SK-MEL-5 (cell line): Measurements from ENCODE around the gene LRP5. TPM values are rescaled to one million over a fixed set of nuclear protein-coding genes. Genes with fewer than 3 reads are reported as not detected.

Experiments
- DNase-seq: peaks from one replicate; pipeline ENCODE4 v3.0.0-alpha.2; 2016; ENCODE audit warnings: low read depth, low spot score
- in situ Hi-C: cut with HindIII; loops from 2 replicates; pipeline ENCODE4 v1.10.0; 2016; ENCODE audit warnings: low sequenced_read_pairs, high pct_unique_total_duplicates, low pct_unique_long_range_greater_than_20kb
- total RNA-seq: library from RNA; depleted of rRNA; stranded (reverse); fragments of >200 nt; shearing (Covaris generic); gene quantifications from 2 replicates; pipeline ENCODE4 v1.2.3, GENCODE V29; 2014

LRP5 gene
- total RNA-seq, 1 experiment from 2014 or later: 8.8 TPM

DNA sequence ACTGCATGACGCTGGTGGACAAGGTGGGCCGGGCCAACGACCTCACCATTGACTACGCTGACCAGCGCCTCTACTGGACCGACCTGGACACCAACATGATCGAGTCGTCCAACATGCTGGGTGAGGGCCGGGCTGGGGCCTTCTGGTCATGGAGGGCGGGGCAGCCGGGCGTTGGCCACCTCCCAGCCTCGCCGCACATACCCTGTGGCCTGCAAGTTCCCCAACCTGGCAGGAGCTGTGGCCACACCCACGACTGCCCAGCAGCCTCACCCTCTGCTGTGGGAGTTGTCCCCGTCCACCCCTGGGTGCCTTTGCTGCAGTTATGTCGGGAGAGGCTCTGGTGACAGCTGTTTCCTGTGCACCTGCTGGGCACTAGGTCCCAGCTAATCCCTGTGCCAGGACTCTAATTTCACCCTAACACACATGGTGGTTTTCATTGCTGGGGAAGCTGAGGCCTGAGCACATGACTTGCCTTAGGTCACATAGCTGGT lies 99.2 kb downstream of the LRP5 start:
- DNase-seq: no peak
- in situ Hi-C loops: no loop called here

DNA sequence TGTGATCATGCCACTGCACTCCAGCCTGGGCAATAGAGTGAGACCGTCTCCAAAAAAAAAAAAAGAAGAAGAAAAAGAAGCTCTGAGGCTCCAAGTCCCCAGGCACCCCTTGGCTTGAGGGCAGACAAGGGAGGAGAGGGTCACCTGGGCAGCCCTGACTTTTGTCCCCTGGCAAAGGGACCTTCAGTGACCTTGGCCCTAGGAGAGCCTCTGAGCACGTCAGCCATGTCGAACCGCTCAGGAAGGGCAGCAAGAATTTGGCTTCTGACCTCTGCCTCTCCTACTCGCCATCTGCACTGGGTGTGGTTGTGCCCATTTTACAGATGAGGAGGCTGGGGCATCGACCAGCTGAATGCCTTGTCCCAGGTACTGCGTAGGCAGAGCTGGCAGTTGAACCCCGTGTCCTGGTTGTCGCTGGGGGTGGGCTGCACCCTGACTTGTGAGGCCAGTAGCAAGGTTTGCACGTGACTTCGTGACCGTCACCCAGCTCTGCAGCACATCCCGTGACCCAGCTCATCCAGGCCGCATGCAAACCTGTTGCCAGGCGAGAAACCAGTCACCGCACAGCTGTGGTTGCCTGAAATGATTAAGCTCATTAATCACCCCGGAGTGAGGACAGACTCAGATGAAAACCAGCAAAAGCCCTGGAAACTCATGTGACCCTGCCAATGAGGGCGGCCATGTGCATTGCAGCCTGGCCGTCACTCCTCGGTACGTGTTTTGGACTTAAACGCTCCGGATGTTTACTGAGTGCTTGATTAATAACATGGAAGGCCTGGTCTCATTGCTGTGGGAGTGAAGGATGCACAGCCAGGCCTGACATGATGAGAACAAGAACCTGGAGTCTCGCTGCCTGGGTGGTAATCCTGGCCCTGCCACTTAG lies 100.4 kb downstream of the LRP5 start:
- in situ Hi-C loops: no loop called here
- no peak for DNase-seq

DNA sequence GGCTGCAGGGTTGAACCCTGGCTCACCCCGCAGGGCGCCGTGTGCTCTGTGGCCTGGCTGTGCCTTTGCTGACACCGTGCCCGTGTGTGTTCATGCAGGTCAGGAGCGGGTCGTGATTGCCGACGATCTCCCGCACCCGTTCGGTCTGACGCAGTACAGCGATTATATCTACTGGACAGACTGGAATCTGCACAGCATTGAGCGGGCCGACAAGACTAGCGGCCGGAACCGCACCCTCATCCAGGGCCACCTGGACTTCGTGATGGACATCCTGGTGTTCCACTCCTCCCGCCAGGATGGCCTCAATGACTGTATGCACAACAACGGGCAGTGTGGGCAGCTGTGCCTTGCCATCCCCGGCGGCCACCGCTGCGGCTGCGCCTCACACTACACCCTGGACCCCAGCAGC lies 101.2 kb downstream of the LRP5 start:
- DNase-seq: no peak

DNA sequence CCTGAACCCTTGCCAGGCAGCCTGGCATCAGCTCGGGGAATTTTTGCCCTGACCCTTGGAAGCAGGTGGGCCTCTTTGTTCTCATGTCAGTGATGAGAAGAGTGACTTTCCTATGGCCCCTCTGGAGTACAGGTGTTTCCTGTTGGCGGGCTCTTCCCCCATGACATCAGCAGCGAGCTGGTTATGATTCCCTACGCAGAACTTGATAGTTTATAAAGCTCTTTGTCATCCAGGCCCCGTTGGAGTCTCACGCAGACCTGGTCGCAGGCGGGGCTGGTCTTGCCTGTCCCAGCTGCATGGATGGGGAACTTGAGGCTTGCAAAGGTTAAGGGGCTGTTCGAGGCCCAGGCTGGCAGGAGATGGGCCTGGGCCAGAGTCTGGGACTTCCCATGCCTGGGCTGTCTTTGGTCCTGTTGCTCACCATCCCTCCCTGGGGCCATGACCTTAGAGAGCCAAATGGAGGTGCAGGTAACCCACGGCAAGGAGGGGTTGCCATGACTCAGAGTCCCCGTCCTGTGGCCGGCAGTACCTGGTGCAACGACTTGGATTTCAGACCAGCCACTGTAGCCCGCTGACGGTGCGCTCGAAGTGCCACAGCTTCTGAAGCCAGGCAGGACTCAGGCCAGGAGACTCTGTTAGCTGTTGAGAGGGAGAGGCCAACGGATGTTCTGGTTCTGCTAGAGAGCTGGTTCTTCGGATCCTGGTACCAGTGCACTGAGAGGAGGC lies 102.3 kb downstream of the LRP5 start:
- in situ Hi-C loops: no loop called here

More for the DNA sequence above, 101.2 kb downstream of the LRP5 start:
- in situ Hi-C loops: no loop called here

DNA sequence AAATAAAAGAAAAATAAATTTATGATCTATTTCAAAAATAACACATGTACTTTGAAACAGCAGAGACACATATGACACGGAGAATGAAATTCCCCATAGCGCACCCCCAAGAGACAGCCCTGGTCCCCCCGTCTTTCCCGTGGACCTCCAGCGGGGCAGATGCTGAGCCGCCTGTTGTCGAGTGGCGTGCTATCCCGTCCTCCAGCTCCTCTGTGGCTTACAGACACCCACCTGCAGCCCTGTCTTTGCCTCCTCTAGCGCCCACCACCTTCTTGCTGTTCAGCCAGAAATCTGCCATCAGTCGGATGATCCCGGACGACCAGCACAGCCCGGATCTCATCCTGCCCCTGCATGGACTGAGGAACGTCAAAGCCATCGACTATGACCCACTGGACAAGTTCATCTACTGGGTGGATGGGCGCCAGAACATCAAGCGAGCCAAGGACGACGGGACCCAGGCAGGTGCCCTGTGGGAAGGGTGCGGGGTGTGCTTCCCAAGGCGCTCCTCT lies 103.7 kb downstream of the LRP5 start:
- in situ Hi-C loops: no loop called here
- no peak for DNase-seq

More for the DNA sequence above, 102.3 kb downstream of the LRP5 start:
- no peak for DNase-seq

DNA sequence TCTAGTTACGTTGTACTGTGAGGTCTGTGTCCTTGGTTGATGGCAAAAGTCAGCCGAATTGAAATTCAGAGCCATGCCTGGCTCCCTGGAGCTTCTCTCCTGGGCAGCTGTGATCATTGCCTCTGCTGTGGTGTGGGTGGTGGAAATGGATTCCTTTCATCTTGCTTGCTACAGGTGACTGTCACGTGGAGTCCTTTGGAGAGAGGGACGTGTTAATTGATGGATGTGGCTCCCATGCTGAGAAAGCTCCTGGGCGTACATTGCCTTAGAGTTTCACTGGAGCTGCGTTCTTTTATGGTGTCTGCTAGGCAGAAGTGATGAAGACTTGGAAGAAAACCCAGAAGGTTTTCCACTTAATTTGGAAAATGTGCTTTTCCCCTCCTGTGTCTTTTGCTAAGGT lies 106.3 kb downstream of the LRP5 start:
- in situ Hi-C loops: no loop called here
- DNase-seq: no peak

DNA sequence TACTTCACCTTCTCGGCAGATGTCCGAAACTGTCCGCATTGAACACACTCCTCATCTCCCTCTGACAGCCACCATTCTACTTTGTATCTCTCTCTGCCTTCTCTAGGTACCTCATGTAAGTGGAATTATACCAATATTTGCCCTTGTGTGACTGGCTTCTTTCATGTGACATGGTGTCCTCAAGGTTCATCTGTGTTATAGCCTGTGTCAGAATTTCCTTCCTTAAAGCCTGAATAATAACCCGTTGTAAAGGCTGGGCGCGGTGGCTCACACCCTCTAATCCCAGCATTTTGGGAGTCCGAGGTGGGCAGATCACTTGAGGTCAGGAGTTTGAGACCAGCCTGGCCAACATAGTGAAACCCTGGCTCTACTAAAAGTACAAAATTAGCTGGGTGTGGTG lies 107.8 kb downstream of the LRP5 start:
- in situ Hi-C loops: no loop called here

DNA sequence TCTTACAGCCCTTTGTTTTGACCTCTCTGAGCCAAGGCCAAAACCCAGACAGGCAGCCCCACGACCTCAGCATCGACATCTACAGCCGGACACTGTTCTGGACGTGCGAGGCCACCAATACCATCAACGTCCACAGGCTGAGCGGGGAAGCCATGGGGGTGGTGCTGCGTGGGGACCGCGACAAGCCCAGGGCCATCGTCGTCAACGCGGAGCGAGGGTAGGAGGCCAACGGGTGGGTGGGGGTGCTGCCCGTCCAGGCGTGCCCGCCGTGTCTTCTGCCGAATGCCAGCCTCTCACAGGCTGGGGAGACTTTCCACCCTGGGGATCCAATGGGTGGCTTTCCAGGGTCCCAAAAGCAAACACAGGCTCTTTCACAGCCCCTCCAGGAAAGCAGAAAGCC lies 111.1 kb downstream of the LRP5 start:
- no peak for DNase-seq
- in situ Hi-C loops: no loop called here

More for the DNA sequence above, 107.8 kb downstream of the LRP5 start:
- DNase-seq: no peak

DNA sequence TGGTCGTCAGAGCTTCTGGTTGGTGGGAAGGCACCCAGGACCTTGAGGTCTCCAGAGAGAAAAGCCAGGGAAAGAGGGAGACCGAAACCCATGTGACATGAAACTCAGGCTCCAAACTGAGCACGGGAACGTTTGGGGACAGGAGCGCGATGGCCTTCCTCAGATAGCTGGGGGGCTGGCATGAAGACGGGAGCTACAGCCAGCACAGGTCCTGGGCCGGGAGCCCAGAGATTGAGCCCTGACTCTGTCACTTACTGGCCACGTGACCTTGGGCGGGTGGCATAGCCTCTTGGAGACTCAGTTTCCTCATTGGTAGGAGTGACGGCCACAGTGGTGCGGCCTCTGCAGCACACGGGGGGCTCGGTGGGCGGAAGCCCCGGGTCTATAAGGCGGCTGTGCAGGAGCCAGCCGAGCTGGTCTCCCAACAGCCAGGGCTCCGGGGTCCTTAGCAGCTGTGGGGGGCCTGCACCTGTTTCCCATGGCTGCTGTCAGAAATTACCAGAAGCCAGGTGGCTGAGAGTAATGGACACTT lies 111.8 kb downstream of the LRP5 start:
- in situ Hi-C loops: no loop called here
- DNase-seq: no peak

DNA sequence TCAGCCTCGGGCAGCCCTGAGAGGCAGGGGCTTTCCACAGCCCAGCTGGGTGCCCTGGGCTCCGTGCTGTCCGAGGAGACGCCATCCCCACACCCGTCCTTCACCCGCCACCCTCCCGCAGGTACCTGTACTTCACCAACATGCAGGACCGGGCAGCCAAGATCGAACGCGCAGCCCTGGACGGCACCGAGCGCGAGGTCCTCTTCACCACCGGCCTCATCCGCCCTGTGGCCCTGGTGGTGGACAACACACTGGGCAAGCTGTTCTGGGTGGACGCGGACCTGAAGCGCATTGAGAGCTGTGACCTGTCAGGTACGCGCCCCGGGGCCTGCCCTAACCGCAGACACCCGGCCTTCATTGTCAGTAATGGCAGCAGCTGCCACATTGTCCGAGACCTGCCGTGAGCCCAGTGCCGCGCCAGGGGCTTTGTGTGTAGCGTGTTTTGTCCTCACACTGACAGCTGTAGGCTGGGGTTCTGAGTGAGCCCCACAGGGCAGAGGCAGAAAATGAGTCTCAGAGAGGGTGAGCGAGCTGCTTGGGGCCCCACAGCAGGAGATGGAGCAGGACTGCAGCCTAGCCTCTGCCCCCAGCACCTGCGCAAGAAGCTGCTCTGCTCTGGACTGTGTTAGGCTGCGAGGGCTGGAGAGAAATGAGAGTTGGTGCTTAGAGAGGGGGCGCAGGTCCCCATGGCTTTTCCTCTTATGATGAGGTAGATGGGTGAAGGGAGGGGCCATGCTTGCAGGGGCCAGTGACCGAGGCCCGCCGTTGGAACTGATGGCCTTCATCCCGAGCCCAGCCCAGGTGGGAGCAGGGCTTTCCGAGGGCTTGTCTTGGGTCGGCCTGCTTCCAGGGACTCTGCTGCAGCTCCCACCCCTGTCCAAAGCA lies 112.8 kb downstream of the LRP5 start:
- in situ Hi-C loops: no loop called here

DNA sequence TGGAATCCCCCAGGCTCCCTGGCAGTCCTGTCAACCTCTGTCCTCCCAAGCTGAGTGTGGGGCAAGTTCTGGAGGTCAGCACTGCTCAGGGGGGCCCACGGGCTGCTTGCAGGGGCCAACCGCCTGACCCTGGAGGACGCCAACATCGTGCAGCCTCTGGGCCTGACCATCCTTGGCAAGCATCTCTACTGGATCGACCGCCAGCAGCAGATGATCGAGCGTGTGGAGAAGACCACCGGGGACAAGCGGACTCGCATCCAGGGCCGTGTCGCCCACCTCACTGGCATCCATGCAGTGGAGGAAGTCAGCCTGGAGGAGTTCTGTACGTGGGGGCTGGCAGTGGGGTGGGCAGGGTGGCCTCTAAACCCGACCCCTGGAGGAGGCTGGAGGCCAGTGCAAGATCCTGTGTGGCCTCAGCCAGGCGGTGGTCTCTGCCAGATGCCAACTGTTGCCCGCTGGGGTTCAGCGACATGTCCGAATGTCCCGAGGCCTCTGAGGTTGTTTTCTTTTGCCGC lies 113.5 kb downstream of the LRP5 start:
- DNase-seq: no peak
- in situ Hi-C loops: no loop called here

More for the DNA sequence above, 112.8 kb downstream of the LRP5 start:
- DNase-seq: no peak

DNA sequence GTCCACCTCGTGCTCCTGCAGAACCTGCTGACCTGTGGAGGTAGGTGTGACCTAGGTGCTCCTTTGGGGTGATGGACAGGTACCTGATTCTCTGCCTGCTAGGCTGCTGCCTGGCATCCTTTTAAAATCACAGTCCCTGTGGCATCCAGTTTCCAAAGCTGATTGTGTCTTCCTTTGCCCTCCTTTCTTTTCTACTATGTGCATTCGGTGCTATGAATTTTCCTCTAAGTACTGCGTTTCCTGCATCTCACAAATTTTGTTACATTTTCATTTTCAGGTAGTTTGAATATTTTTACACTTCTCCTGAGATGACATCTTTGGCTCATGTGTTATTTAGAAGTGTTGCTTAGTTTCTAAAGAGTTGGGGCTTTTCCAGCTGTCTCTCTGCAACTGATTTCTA lies 117.3 kb downstream of the LRP5 start:
- DNase-seq: no peak
- in situ Hi-C loops: no loop called here

DNA sequence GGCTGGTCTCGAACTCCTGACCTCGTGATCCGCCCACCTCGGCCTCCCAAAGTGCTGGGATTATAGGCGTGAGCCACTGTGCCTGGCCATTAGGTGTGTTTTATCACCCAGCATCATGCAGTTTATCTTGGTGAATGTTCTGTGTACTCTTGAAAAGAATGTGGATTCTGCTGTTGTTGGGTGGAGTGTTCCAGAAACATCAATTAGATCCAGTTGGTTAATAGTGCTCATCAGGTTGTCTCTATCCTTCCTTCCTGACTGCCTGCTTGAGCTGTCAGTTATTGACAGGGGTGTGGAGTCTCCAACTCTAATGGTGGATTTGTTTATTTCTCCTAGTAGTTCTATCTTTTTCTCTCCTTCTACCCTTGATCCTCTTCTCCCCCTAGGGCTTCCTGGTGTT lies 118.0 kb downstream of the LRP5 start:
- in situ Hi-C loops: no loop called here
- DNase-seq: no peak

DNA sequence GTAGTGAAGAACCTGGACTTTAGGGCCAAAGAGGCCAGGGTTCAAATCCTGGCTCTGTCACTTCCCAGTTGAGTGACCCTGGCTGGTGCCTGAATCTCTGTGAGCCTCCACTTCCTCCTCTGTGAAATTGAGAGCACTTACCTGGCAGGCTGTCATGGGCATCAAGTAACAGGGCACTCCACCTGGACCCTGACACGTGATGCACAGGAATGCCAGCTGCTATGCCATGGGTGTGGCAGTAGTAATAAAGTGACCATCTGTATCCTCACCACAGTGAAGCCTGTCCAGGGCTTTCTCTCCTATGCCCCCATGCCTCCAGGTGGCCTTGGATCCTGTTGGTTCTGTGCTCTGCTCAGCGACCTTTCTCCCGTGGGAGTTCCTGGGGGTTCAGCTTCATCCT lies 118.4 kb downstream of the LRP5 start:
- no peak for DNase-seq
- in situ Hi-C loops: no loop called here

DNA sequence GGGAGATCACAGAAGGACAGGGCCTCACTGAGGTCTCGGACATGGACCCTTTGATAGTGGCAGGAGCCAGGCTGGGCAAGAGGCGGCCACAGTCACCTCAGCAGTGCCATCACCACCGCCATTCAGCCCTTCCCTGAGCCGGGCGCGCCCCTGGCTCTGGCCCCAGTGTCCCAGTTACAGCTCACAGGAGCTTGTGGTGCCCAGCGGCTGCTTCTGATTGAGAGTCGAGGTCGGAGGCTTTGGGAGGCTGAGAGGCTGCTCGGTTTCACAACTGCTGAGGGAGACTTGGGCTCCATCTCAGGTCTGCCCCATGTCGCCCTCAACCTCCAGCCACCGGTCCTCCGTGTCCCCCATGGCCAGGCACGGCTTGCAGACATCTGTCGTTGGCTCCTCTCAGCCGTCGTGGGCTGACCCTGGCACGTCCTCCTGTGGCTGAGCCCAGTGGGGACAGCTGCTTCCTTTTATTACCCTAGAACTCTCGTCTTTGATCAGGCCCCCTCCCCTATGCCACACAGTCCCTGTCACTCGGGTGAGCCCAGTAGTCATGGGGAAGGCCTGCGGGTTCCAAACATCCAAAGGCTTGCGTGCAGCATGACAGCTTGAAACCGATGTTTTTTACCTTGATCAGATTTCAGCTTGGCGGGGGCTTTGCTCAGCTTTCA lies 119.7 kb downstream of the LRP5 start:
- no peak for DNase-seq
- in situ Hi-C loops: no loop called here

DNA sequence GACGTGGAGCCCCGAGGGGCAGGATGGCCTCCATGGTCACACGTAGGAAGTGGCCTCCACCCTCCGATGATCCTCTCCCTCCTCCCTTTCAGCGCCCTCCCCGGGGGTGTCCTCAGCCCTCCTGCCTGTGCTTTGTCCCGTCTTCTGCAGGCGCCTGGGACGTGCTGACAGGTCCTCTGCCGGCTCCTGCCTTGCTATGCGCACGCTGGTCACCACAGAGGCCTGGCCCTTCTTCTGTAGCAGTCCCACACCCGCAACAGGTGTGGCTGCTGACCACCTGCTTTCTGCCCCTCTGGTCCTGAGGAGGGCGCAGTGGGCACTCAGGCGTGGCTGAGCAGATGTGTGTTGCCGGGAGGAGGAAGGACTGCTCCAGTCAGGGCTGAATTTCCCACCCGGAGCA lies 120.5 kb downstream of the LRP5 start:
- DNase-seq: no peak
- in situ Hi-C loops: no loop called here

DNA sequence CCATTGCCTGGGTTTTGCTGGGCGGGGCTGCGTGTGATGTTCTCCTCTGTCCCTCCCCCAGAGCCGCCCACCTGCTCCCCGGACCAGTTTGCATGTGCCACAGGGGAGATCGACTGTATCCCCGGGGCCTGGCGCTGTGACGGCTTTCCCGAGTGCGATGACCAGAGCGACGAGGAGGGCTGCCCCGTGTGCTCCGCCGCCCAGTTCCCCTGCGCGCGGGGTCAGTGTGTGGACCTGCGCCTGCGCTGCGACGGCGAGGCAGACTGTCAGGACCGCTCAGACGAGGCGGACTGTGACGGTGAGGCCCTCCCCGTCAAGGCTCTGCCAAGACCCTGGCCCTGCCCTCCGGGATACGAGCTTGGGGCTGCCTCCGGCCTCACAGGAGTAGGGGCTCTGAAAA lies 121.2 kb downstream of the LRP5 start:
- in situ Hi-C loops: no loop called here
- DNase-seq: no peak
